Esophagus muscularis mucosa (tissue), 4 donors: Measurements from ENCODE around the gene EID3. TPM values are rescaled to one million over a fixed set of nuclear protein-coding genes. Genes with fewer than 3 reads are reported as not detected.
"Not testable (repeated sequence)": the region's sequence is repeated elsewhere in the genome, so short reads cannot be mapped to it uniquely, and the experiment has no call there.

Experiments used
- DNase-seq: peaks from one replicate; pipeline ENCODE4 v3.0.0-alpha.2; 2017; ENCODE audit errors: extremely low spot score
- H3K27ac ChIP-seq, 4 donors: fragments of 200-600 bp; sonication (generic); replicated peaks in 1 of 4; 1 replicate in 3 of 4; 2 replicates in 1 of 4; pipeline ENCODE4 v1.5.1; 2016 to 2019; ENCODE audit warnings: mild to moderate bottlenecking in 1 of 4
- H3K27me3 ChIP-seq, 4 donors: fragments of 200-600 bp; sonication (generic); one replicate each; pipeline versions ENCODE4 v1.5.1 to v1.6.0; 2016 to 2019
- H3K36me3 ChIP-seq, 4 donors: fragments of 200-600 bp; sonication (generic); one replicate each; pipeline ENCODE4 v1.5.1; 2016 to 2019
- H3K4me1 ChIP-seq, 4 donors: fragments of 200-600 bp; sonication (generic); one replicate each; pipeline ENCODE4 v1.5.1; 2016 to 2019
- H3K4me3 ChIP-seq, 4 donors: fragments of 200-600 bp; sonication (generic); 1 replicate in 2 of 4; 2 replicates in 2 of 4; pipeline ENCODE4 v1.5.1; 2016 to 2019; ENCODE audit warnings: mild to moderate bottlenecking in 4 of 4, moderate library complexity in 1 of 4
- H3K9me3 ChIP-seq, 4 donors: fragments of 200-600 bp; sonication (generic); 1 replicate in 3 of 4; 2 replicates in 1 of 4; pipeline ENCODE4 v1.5.1; 2016 to 2019
- EP300 ChIP-seq: sonication (generic); formaldehyde crosslinking; IDR thresholded peaks from one replicate; pipeline ENCODE4 v1.6.1; 2017; ENCODE audit warnings: antibody characterized with exemption
- POLR2A ChIP-seq: fragments of 450-650 bp; IDR thresholded peaks from one replicate; pipeline ENCODE4 v1.6.1; 2017; ENCODE audit warnings: antibody characterized with exemption, moderate library complexity, mild to moderate bottlenecking, low read depth
- POLR2AphosphoS5 ChIP-seq, 2 donors: sonication (generic); formaldehyde crosslinking; IDR thresholded peaks; one replicate each; pipeline ENCODE4 v1.6.1; 2017; ENCODE audit warnings: antibody characterized with exemption in 2 of 2
- WGBS: methylation state at CpG from one replicate; pipeline ENCODE4 v1.1.5; 2018; 5-methylcytosine and 5-hydroxymethylcytosine counted together
- intact Hi-C: fragments of 100-400 bp; cut with DNase I; formaldehyde crosslinking; loops from one replicate; pipeline ENCODE4 v1.15.1; 2023
- total RNA-seq, 4 donors: library from RNA; depleted of rRNA; stranded (reverse); fragments of >200 nt; gene quantifications; one replicate each; pipeline versions ENCODE4 v1.1.0 to v1.2.1, GENCODE V29; 2016
- TF ChIP-seq, protein P1 (sequence below), 3 experiments: fragments of 200-600 bp in 2 of 3; fragments of 450-650 bp in 1 of 3; sonication (generic) in 2 of 3; IDR thresholded peaks; one replicate each; pipeline ENCODE4 v1.5.1; 2017 to 2019; ENCODE audit warnings: antibody characterized with exemption in 3 of 3, mild to moderate bottlenecking in 2 of 3, moderate library complexity in 1 of 3

The EID3 gene
- total RNA-seq, 4 donors from 2014 or later, result 7.6 to 19.5 (median 12.1) TPM

DNA sequence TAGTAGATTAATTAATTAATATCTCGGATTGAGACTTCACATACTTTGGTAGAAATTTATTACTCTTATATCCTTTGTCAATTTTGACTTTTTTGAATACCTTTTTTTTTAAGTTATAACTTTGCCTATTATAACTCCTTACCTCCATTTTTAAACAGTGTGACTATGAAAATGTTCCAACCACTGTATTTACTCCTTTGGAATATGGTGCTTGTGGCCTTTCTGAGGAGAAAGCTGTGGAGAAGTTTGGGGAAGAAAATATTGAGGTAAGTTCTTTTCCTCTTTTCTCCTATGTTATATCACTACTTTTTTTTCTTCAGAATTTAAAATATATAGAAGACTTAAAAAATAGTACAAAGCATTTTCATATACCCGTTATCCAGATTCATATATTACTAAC lies 27.8 kb downstream of the EID3 start:
- no peak overlapping the region for H3K4me3 ChIP-seq
- TF ChIP-seq EP300 (no peak), POLR2A (no peak), POLR2AphosphoS5 (IDR thresholded peaks at IDR 0.05) (no peak)
- TF ChIP-seq, protein P1, sequence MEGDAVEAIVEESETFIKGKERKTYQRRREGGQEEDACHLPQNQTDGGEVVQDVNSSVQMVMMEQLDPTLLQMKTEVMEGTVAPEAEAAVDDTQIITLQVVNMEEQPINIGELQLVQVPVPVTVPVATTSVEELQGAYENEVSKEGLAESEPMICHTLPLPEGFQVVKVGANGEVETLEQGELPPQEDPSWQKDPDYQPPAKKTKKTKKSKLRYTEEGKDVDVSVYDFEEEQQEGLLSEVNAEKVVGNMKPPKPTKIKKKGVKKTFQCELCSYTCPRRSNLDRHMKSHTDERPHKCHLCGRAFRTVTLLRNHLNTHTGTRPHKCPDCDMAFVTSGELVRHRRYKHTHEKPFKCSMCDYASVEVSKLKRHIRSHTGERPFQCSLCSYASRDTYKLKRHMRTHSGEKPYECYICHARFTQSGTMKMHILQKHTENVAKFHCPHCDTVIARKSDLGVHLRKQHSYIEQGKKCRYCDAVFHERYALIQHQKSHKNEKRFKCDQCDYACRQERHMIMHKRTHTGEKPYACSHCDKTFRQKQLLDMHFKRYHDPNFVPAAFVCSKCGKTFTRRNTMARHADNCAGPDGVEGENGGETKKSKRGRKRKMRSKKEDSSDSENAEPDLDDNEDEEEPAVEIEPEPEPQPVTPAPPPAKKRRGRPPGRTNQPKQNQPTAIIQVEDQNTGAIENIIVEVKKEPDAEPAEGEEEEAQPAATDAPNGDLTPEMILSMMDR (IDR thresholded peaks at IDR 0.05), result no peak
- no peaks in the 10 kb centered on the region for H3K4me1 ChIP-seq
- no peak overlapping the region for H3K27ac ChIP-seq
- peaks cover 67 to 97% (median 83%) of the 10 kb centered on the region in 4 donors for H3K36me3 ChIP-seq
- intact Hi-C loops, result loop anchor here (10.0 kb wide), 1 partner anchor 813 kb away; no protein-coding TSS in a partner anchor
- H3K27me3 ChIP-seq, result no peaks in the 10 kb centered on the region
- H3K9me3 ChIP-seq, result no peaks in the 10 kb centered on the region
- WGBS, result 88% methylated on average over 2 of the region's 2 CpGs
- DNase-seq, result no peak

DNA sequence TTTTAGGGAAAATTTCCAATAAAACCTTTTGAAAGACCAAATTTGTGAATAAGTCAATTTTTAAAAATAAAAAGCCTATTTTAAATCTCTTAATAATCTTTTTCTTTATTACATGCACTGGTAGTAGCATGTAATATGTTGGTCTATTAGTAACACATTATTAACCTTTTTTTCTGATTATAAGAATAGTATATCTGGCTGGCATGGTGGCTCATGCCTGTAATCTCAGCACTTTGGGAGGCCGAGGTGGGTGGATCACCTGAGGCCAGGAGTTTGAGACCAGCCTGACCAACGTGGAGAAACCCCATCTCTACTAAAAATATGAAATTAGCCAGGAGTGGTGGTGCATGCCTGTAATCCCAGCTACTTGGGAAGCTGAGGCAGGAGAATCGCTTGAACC lies 28.7 kb downstream of the EID3 start:
- not testable (repeated sequence) for H3K27me3 ChIP-seq, H3K9me3 ChIP-seq, H3K27ac ChIP-seq, DNase-seq, H3K4me1 ChIP-seq, H3K4me3 ChIP-seq
- intact Hi-C loops, result loop anchor here (10.0 kb wide), 1 partner anchor 813 kb away; no protein-coding TSS in a partner anchor
- 100% methylated on average over 3 of the region's 3 CpGs for WGBS
- H3K36me3 ChIP-seq, result peaks cover 67 to 97% (median 83%) of the 10 kb centered on the region in 4 donors

DNA sequence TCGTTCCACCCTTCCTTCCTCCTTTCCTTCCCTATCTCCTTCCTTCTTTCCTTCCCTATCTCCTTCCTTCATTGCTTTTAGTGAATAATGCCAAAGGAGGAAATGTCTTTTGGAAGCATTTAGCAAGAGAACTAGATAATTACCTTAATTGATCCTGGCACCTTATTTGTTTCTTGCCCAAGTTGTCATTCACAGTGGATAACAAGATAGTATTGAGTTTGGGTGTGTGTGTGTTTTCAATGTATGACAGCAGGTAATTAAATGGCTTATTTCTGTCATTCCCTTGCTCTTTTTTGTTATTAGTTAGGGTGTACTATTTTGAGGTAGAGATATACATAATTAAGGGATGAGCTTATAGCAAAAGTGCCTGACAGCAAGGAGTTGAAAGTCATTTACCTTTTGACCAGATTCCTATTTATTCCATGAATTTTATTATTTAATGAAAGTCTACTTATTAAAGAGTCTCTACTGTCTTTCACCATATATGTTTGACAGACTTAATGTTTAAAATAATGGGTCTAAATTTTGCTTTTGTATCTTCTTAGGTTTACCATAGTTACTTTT lies 30.2 kb downstream of the EID3 start:
- Histone ChIP-seq H3K4me3 (no peak overlapping the region), H3K9me3 (no peaks in the 10 kb centered on the region), H3K36me3 (peaks cover 59 to 97% (median 80%) of the 10 kb centered on the region in 4 donors), H3K27me3 (no peaks in the 10 kb centered on the region), H3K4me1 (peaks cover 0 to 2% (median under 1%) of the 10 kb centered on the region in 4 donors), H3K27ac (no peak overlapping the region)
- DNase-seq, result no peak
- 51% methylated on average over 1 of the region's 1 CpG for WGBS
- intact Hi-C loops, result loop anchor here (10.0 kb wide), 1 partner anchor 811 kb away; no protein-coding TSS in a partner anchor
- TF ChIP-seq POLR2AphosphoS5 (IDR thresholded peaks at IDR 0.05) (no peak), EP300 (no peak), POLR2A (no peak)
- TF ChIP-seq, protein P1 (IDR thresholded peaks at IDR 0.05), result no peak

DNA sequence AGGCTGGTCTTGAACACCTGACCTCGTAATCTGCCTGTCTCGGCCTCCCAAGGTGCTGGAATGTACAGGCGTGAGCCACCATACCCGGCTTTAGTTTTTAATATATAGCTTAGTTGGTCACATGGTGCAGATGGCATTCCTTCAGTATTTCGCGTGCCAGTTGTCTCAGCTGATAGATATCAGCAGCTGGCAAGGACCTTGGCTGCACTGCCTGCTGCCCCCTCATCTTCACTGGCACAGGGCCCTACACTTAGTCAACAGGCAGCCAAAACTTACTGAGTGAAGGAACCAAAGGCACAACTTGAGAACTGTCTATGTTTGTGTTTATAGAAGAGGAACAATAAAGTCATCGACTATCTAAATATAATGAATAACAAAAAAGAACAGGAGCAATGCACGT lies 31.0 kb downstream of the EID3 start:
- no peaks in the 10 kb centered on the region for H3K9me3 ChIP-seq
- H3K4me3 ChIP-seq, result no peak overlapping the region
- H3K36me3 ChIP-seq, result peaks cover 52 to 97% (median 78%) of the 10 kb centered on the region in 4 donors
- no peaks in the 10 kb centered on the region for H3K27me3 ChIP-seq
- intact Hi-C loops, result loop anchor here (10.0 kb wide), 1 partner anchor 810 kb away; no protein-coding TSS in a partner anchor
- DNase-seq, result no peak
- peaks cover 2 to 10% (median 9%) of the 10 kb centered on the region in 4 donors for H3K4me1 ChIP-seq
- no peak for TF ChIP-seq EP300
- WGBS, result 85% methylated on average over 8 of the region's 8 CpGs
- H3K27ac ChIP-seq, result no peak overlapping the region

DNA sequence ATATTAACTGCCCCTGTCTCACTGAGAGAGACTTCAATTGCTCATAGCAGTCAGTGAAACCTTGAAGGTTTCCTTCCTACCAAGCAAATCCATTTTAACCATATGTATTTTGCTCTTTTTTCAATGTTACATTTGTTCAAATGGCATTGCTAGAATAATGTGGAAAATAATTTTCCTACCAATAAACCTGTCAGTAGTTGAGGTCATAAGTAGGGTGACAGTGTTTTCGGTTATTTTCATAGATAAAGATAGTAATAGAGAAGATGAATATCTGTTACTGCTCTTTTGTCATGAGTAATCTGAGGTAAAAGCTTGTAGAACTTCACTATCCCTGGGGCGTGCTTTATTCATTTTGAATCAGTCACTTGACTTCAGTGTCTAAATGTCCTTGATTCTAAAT lies 32.6 kb downstream of the EID3 start:
- H3K27ac ChIP-seq, result no peak overlapping the region
- no peaks in the 10 kb centered on the region for H3K27me3 ChIP-seq
- TF ChIP-seq POLR2AphosphoS5 (IDR thresholded peaks at IDR 0.05) (no peak), POLR2A (no peak), EP300 (no peak)
- TF ChIP-seq, protein P1 (IDR thresholded peaks at IDR 0.05), result no peak
- H3K36me3 ChIP-seq, result peaks cover 48 to 97% (median 81%) of the 10 kb centered on the region in 4 donors
- H3K4me3 ChIP-seq, result no peak overlapping the region
- peaks cover 18 to 26% (median 24%) of the 10 kb centered on the region in 4 donors for H3K4me1 ChIP-seq
- intact Hi-C loops, result loop anchor here (10.0 kb wide), 1 partner anchor 809 kb away; no protein-coding TSS in a partner anchor
- H3K9me3 ChIP-seq, result no peaks in the 10 kb centered on the region
- WGBS, result 95% methylated on average over 2 of the region's 2 CpGs
- no peak for DNase-seq
